ENCODE results near the gene LPIN1. TPM values are rescaled to one million over a fixed set of nuclear protein-coding genes. Genes with fewer than 3 reads are reported as not detected.

The LPIN1 gene
- total RNA-seq, 1 experiment from 2014 or later = 13.9 TPM

GRCh38 chr2:11702946-11703345 is 43.5 kb upstream of the LPIN1 start:
- Mint-ChIP-seq H3K27me3 (ENCODE audit: low read depth) (no peaks in the 10 kb centered on the region), H3K4me3 (no peak overlapping the region), H3K36me3 (peaks cover 4% of the 10 kb centered on the region), H3K9me3 (peaks cover 13% of the 10 kb centered on the region), H3K27ac (no peak overlapping the region), H3K4me1 (no peaks in the 10 kb centered on the region)
- no peak for TF ChIP-seq NR2C2 (CRISPR knock-in tag; IDR thresholded peaks at IDR 0.05)
- TF ChIP-seq ATF3 (CRISPR knock-in tag; conservative IDR thresholded peaks at IDR 0.05) = no peak
- CTCF ChIA-PET = interaction anchor here (1.0 kb wide), 1 partner anchor 10 kb away, joined by 4 read pairs; no protein-coding TSS in a partner anchor
- DNase-seq (ENCODE audit: low spot score) = no peak
- ATAC-seq = no peak
- POLR2A ChIA-PET = no interaction called here

GRCh38 chr2:11703700-11704099 is 42.7 kb upstream of the LPIN1 start:
- Mint-ChIP-seq H3K27ac (no peak overlapping the region), H3K9me3 (peaks cover 13% of the 10 kb centered on the region), H3K4me1 (no peaks in the 10 kb centered on the region), H3K4me3 (no peak overlapping the region), H3K36me3 (peaks cover 4% of the 10 kb centered on the region), H3K27me3 (ENCODE audit: low read depth) (no peaks in the 10 kb centered on the region)
- no peak for TF ChIP-seq TP53 (CRISPR knock-in tag; IDR thresholded peaks at IDR 0.05)
- no peak for TF ChIP-seq ZNF263 (CRISPR knock-in tag; IDR thresholded peaks at IDR 0.05; ENCODE audit: low read depth)
- TF ChIP-seq JAZF1 (CRISPR knock-in tag; IDR thresholded peaks at IDR 0.05) = no peak
- TF ChIP-seq NFE2L1 (CRISPR knock-in tag; IDR thresholded peaks at IDR 0.05) = no peak
- no peak for TF ChIP-seq MLX (CRISPR knock-in tag; IDR thresholded peaks at IDR 0.05)
- no peak for TF ChIP-seq ZNF232 (CRISPR knock-in tag; IDR thresholded peaks at IDR 0.05)
- TF ChIP-seq ATF2 (CRISPR knock-in tag; IDR thresholded peaks at IDR 0.05; ENCODE audit: borderline replicate concordance, low read depth) = no peak
- CTCF ChIA-PET = interaction anchor here (1.0 to 1.6 kb wide), 3 partner anchors 11 to 76 kb away, joined by 3 to 4 read pairs (median 4); no protein-coding TSS in a partner anchor
- POLR2A ChIA-PET = no interaction called here
- no peak for DNase-seq (ENCODE audit: low spot score)
- no peak for ATAC-seq

- POLR2A ChIA-PET = no interaction called here
- Mint-ChIP-seq H3K27ac (no peak overlapping the region), H3K27me3 (ENCODE audit: low read depth) (no peaks in the 10 kb centered on the region), H3K4me1 (no peaks in the 10 kb centered on the region), H3K36me3 (peaks cover 4% of the 10 kb centered on the region), H3K9me3 (peaks cover 13% of the 10 kb centered on the region), H3K4me3 (no peak overlapping the region)
- DNase-seq (ENCODE audit: low spot score) = no peak
- CTCF ChIA-PET = interaction anchor here (0.8 to 1.6 kb wide), 2 partner anchors 17 to 74 kb away, joined by 3 to 4 read pairs; no protein-coding TSS in a partner anchor
- ATAC-seq = no peak
- TF ChIP-seq EMX1 (CRISPR knock-in tag; IDR thresholded peaks at IDR 0.05) = no peak
- TF ChIP-seq MYBL2 (CRISPR knock-in tag; IDR thresholded peaks at IDR 0.05) = no peak
- no peak for TF ChIP-seq MAX (CRISPR knock-in tag; IDR thresholded peaks at IDR 0.05)
- no peak for TF ChIP-seq ATF2 (CRISPR knock-in tag; IDR thresholded peaks at IDR 0.05; ENCODE audit: borderline replicate concordance, low read depth)
- no peak for TF ChIP-seq ZNF396 (CRISPR knock-in tag; IDR thresholded peaks at IDR 0.05; ENCODE audit: borderline replicate concordance)
- TF ChIP-seq PREB (CRISPR knock-in tag; IDR thresholded peaks at IDR 0.05; ENCODE audit: borderline replicate concordance) = no peak
- TF ChIP-seq ZBTB21 (CRISPR knock-in tag; IDR thresholded peaks at IDR 0.05; ENCODE audit: borderline replicate concordance) = no peak
- no peak for TF ChIP-seq SP1 (CRISPR knock-in tag; conservative IDR thresholded peaks at IDR 0.05)
- no peak for TF ChIP-seq JAZF1 (CRISPR knock-in tag; IDR thresholded peaks at IDR 0.05)
- no peak for TF ChIP-seq ZNF317 (CRISPR knock-in tag; IDR thresholded peaks at IDR 0.05; ENCODE audit: borderline replicate concordance, low read depth)
- TF ChIP-seq NR3C1 (CRISPR knock-in tag; conservative IDR thresholded peaks at IDR 0.05; ENCODE audit: low read depth) = no peak
- TF ChIP-seq RELA (CRISPR knock-in tag; IDR thresholded peaks at IDR 0.05; ENCODE audit: borderline replicate concordance) = no peak
- no peak for TF ChIP-seq FOXP4 (CRISPR knock-in tag; IDR thresholded peaks at IDR 0.05)
- no peak for TF ChIP-seq CDX4 (CRISPR knock-in tag; IDR thresholded peaks at IDR 0.05; ENCODE audit: borderline replicate concordance)
- TF ChIP-seq ATF1 (CRISPR knock-in tag; IDR thresholded peaks at IDR 0.05) = no peak
Observed at GRCh38 chr2:11705063-11705462, 41.4 kb upstream of the LPIN1 start.
